ENCODE data around the gene KRTAP4-9. TPM values are rescaled to one million over a fixed set of nuclear protein-coding genes. Genes with fewer than 3 reads are reported as not detected.
"Not testable (repeated sequence)": the region's sequence is repeated elsewhere in the genome, so short reads cannot be mapped to it uniquely, and the experiment has no call there.

Gene KRTAP4-9
- total RNA-seq, 1 donor = not detected

DNA sequence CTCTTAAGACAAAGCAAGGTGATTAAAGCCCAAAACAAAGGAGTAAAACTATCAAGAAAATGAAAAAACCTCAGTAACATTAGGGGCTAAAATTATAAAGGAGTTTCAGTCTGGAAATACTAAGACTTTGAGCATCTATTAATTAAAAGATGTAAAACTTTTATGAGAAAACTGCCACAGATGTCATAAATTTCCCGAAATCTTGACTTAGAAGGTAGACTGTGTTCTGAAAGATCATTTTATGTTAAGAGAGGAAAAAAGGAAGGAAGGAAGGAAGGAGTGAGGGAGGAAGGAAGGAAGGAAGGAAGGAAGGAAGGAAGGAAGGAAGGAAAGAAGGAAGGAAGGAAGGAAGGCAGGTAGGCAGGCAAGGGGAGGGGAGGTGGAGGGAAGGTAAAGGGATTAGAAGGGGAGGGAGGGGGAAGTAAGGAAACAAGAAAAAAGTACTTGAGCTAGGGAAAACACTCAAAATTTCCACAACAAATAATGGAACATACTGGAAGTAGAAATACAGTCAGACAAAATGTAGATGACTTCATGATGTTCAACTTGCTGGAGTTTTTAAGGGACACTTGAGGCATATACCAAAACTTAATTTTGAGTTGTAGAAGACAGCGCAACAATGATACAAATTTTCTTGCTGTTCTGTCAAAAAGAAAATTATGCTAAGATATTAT is 42.5 kb downstream of the KRTAP4-9 start:
- H3K4me1 ChIP-seq (ENCODE audit: insufficient read depth, low read length) = no peaks in the 10 kb centered on the region
- H3K4me2 ChIP-seq (ENCODE audit: insufficient read depth, low read length) = no peak overlapping the region
- H3K4me3 ChIP-seq (ENCODE audit: insufficient read depth, low read length) = no peak overlapping the region
- H3K9me3 ChIP-seq (ENCODE audit: low read depth, low read length) = peaks cover 2% of the 10 kb centered on the region
- H2AFZ ChIP-seq (ENCODE audit: low read length) = no peak overlapping the region
- DNase-seq (ENCODE audit: insufficient read length, low spot score, missing footprints) = no peak
- no peak overlapping the region for H3K27ac ChIP-seq (ENCODE audit: low read depth, low read length)
- H4K20me1 ChIP-seq (ENCODE audit: insufficient read depth, low read length) = no peaks in the 10 kb centered on the region
- TF ChIP-seq, protein P1, sequence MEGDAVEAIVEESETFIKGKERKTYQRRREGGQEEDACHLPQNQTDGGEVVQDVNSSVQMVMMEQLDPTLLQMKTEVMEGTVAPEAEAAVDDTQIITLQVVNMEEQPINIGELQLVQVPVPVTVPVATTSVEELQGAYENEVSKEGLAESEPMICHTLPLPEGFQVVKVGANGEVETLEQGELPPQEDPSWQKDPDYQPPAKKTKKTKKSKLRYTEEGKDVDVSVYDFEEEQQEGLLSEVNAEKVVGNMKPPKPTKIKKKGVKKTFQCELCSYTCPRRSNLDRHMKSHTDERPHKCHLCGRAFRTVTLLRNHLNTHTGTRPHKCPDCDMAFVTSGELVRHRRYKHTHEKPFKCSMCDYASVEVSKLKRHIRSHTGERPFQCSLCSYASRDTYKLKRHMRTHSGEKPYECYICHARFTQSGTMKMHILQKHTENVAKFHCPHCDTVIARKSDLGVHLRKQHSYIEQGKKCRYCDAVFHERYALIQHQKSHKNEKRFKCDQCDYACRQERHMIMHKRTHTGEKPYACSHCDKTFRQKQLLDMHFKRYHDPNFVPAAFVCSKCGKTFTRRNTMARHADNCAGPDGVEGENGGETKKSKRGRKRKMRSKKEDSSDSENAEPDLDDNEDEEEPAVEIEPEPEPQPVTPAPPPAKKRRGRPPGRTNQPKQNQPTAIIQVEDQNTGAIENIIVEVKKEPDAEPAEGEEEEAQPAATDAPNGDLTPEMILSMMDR (IDR thresholded peaks at IDR 0.05; ENCODE audit: extremely low read depth, low read depth, low read length) = no peak
- H3K79me2 ChIP-seq (ENCODE audit: insufficient read depth, low read length) = no peaks in the 10 kb centered on the region
- H3K27me3 ChIP-seq (ENCODE audit: insufficient read depth, low read length) = no peaks in the 10 kb centered on the region
- H3K36me3 ChIP-seq (ENCODE audit: insufficient read depth, low read length) = no peaks in the 10 kb centered on the region

GRCh38 chr17:41148971-41149651 is 43.9 kb downstream of the KRTAP4-9 start:
- not testable (repeated sequence) for H3K4me2 ChIP-seq (ENCODE audit: insufficient read depth, low read length); H2AFZ ChIP-seq (ENCODE audit: low read length); H3K27me3 ChIP-seq (ENCODE audit: insufficient read depth, low read length); H3K9me3 ChIP-seq (ENCODE audit: low read depth, low read length); H3K4me1 ChIP-seq (ENCODE audit: insufficient read depth, low read length); DNase-seq (ENCODE audit: insufficient read length, low spot score, missing footprints); H3K27ac ChIP-seq (ENCODE audit: low read depth, low read length); H3K4me3 ChIP-seq (ENCODE audit: insufficient read depth, low read length); H3K79me2 ChIP-seq (ENCODE audit: insufficient read depth, low read length); H3K36me3 ChIP-seq (ENCODE audit: insufficient read depth, low read length); H4K20me1 ChIP-seq (ENCODE audit: insufficient read depth, low read length)

DNA sequence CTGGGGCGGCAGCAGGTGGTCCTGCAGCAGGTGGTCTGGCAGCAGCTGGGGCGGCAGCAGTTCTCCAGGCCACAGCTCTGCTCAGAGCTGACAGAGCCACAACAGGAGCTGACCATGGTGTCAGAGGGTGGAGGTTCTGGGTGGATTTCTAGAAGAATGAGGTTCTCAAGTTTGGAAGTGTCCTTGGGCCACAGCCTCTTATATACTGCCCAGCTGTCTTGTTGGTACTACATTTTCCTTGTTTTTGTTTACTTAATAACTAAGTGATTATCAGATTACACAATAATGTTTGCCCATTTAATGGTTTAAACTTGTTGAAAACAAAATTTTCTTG is 44.4 kb downstream of the KRTAP4-9 start, which contains the start of gene KRTAP4-5:
TSS of gene KRTAP4-5 (minus strand) at position 174 of the 334 bp plus-strand sequence. CDS start at position 116, 58 bp downstream.
- no peak for DNase-seq (ENCODE audit: insufficient read length, low spot score, missing footprints)

DNA sequence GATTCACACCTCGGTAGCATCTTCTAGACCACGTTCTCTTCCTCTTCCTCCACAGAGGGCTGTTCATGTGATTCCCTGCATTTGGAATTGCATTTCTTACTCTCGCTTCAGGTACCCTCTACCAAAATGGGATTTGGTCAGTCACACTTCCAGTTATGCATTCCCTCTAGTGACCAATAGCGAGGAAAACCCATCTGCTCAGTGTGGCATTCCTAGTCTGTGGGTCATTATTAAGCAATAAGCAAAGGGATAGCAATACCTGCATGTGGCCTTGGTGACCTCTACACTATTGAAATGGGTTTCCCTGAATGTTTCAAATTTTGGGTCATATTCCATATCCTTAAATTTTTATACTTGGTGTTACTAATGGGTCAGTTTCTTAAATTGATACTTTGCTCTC is 44.8 kb downstream of the KRTAP4-9 start:
- no peaks in the 10 kb centered on the region for H4K20me1 ChIP-seq (ENCODE audit: insufficient read depth, low read length)
- no peak overlapping the region for H3K4me3 ChIP-seq (ENCODE audit: insufficient read depth, low read length)
- no peaks in the 10 kb centered on the region for H3K79me2 ChIP-seq (ENCODE audit: insufficient read depth, low read length)
- H3K27me3 ChIP-seq (ENCODE audit: insufficient read depth, low read length) = no peaks in the 10 kb centered on the region
- no peak overlapping the region for H3K4me2 ChIP-seq (ENCODE audit: insufficient read depth, low read length)
- H2AFZ ChIP-seq (ENCODE audit: low read length) = no peak overlapping the region
- DNase-seq (ENCODE audit: insufficient read length, low spot score, missing footprints) = no peak
- no peak overlapping the region for H3K27ac ChIP-seq (ENCODE audit: low read depth, low read length)
- TF ChIP-seq, protein P1 (IDR thresholded peaks at IDR 0.05; ENCODE audit: extremely low read depth, low read depth, low read length) = no peak
- H3K9me3 ChIP-seq (ENCODE audit: low read depth, low read length) = no peaks in the 10 kb centered on the region
- no peaks in the 10 kb centered on the region for H3K4me1 ChIP-seq (ENCODE audit: insufficient read depth, low read length)
- H3K36me3 ChIP-seq (ENCODE audit: insufficient read depth, low read length) = no peaks in the 10 kb centered on the region

More for the DNA sequence above, 44.4 kb downstream of the KRTAP4-9 start, which contains the start of gene KRTAP4-5:
- H3K27ac ChIP-seq (ENCODE audit: low read depth, low read length) = no peak within 1 kb of the TSS
- H4K20me1 ChIP-seq (ENCODE audit: insufficient read depth, low read length) = no peaks in the 10 kb centered on the region
- no peak within 1 kb of the TSS for H3K4me2 ChIP-seq (ENCODE audit: insufficient read depth, low read length)
- no peaks in the 10 kb centered on the region for H3K4me1 ChIP-seq (ENCODE audit: insufficient read depth, low read length)
- H3K4me3 ChIP-seq (ENCODE audit: insufficient read depth, low read length) = no peak within 1 kb of the TSS
- H3K9me3 ChIP-seq (ENCODE audit: low read depth, low read length) = no peaks in the 10 kb centered on the region
- no peak within 1 kb of the TSS for H2AFZ ChIP-seq (ENCODE audit: low read length)
- no peaks in the 10 kb centered on the region for H3K79me2 ChIP-seq (ENCODE audit: insufficient read depth, low read length)
- TF ChIP-seq, protein P1 (IDR thresholded peaks at IDR 0.05; ENCODE audit: extremely low read depth, low read depth, low read length) = no peak
- H3K27me3 ChIP-seq (ENCODE audit: insufficient read depth, low read length) = no peaks in the 10 kb centered on the region
- no peaks in the 10 kb centered on the region for H3K36me3 ChIP-seq (ENCODE audit: insufficient read depth, low read length)

All from osteoblast (primary cell).